IPS DF 6.9 (cell line): ENCODE results near the gene FGD6.
"Not testable (repeated sequence)": the region's sequence is repeated elsewhere in the genome, so short reads cannot be mapped to it uniquely, and the experiment has no call there.

Experiments
- DNase-seq: peaks from one replicate; pipeline ENCODE4 v3.0.0-alpha.2; 2013; ENCODE audit warnings: low read depth, low spot score
- H3K27ac ChIP-seq: one replicate; pipeline ENCODE4 v1.5.1; 2013; ENCODE audit warnings: low read length, control low read depth
- H3K27me3 ChIP-seq: 2 replicates; pipeline ENCODE4 v1.6.1; 2013; ENCODE audit warnings: mild to moderate bottlenecking, low read length; ENCODE audit not compliant: control insufficient read depth, insufficient read depth
- H3K36me3 ChIP-seq: 2 replicates; pipeline ENCODE4 v1.6.1; 2013; ENCODE audit warnings: low read length; ENCODE audit not compliant: control insufficient read depth, insufficient read depth
- H3K4me1 ChIP-seq: 2 replicates; pipeline ENCODE4 v1.6.1; 2013; ENCODE audit warnings: low read length; ENCODE audit not compliant: control insufficient read depth, insufficient read depth
- H3K4me3 ChIP-seq: 2 replicates; pipeline ENCODE4 v1.5.1; 2013; ENCODE audit warnings: mild to moderate bottlenecking, low read length
- H3K9me3 ChIP-seq: 2 replicates; pipeline ENCODE4 v1.6.1; 2013; ENCODE audit warnings: low read length, inconsistent platforms; ENCODE audit not compliant: control insufficient read depth, insufficient read depth
- WGBS: extraction: QIAGEN DNeasy Blood & Tissue Kit; methylation state at CpG from one replicate; pipeline ENCODE4 v1.1.7; 2013; ENCODE audit warnings: mixed read lengths, missing lambda C conversion rate; ENCODE audit not compliant: insufficient read length, insufficient coverage; 5-methylcytosine and 5-hydroxymethylcytosine counted together

Gene FGD6

DNA sequence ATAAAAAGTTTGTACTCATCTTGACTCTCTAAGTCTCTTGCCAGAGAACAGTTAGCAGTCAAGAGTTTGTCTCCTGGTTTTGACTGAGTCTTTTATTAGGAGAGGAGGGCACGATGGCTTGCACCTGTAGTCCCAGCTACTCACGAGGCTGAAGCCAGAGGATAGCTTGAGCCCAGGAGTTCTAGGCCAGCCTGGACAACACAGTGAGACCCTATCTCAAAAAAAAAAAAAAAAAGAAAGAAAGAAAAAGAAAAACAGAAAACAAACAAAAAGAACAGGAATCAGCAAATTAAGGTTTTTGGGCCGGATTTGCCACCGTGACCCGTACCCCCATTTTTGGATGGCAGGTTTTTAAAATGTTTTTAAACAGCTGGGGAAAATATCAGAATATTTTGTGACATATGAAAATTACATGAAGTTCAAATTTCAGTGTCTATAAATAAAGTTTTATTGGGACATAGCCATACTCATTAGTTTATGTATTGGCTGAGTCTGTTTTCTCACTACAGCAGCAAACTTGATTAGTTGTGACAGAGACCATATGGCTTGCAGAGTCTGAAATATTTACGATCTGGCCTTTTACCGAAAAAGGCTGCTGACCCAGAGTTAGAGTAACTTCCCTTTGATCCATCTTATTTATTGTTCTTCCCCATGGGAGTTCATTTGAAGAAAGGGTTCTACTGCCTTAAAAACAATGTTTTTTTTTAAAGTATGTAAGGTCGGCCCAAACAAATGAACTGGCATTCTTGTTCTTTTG, 31.5 kb upstream of the FGD6 start:
- no peaks in the 10 kb centered on the region for H3K4me1 ChIP-seq
- DNase-seq = no peak
- H3K36me3 ChIP-seq = no peaks in the 10 kb centered on the region
- no peaks in the 10 kb centered on the region for H3K9me3 ChIP-seq
- no peak overlapping the region for H3K4me3 ChIP-seq
- H3K27ac ChIP-seq = no peak overlapping the region
- no peaks in the 10 kb centered on the region for H3K27me3 ChIP-seq
- no CpG with 5 or more reads among the region's 8 CpGs for WGBS

DNA sequence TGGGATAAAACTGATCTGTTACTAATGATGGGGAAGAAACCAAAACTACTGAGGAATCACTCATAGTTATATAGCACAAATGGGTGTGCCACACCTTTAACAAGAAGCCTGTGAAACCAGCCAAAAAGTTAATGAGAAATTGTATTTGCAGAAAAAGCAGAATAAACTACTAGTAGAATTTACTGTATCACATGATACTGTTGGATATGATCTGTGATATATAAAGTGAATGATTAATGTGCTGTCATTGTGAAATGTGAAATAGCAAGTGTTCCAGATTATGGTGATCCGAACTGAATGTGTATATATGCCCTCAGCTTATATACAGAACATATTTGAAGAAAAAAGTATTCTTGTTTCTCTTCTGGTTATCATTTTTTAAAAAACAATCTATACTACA, 30.8 kb upstream of the FGD6 start:
- no peak overlapping the region for H3K4me3 ChIP-seq
- no peaks in the 10 kb centered on the region for H3K4me1 ChIP-seq
- DNase-seq = no peak
- H3K27ac ChIP-seq = no peak overlapping the region
- H3K27me3 ChIP-seq = no peaks in the 10 kb centered on the region
- no peaks in the 10 kb centered on the region for H3K9me3 ChIP-seq
- no CpG with 5 or more reads among the region's 1 CpG for WGBS
- no peaks in the 10 kb centered on the region for H3K36me3 ChIP-seq

DNA sequence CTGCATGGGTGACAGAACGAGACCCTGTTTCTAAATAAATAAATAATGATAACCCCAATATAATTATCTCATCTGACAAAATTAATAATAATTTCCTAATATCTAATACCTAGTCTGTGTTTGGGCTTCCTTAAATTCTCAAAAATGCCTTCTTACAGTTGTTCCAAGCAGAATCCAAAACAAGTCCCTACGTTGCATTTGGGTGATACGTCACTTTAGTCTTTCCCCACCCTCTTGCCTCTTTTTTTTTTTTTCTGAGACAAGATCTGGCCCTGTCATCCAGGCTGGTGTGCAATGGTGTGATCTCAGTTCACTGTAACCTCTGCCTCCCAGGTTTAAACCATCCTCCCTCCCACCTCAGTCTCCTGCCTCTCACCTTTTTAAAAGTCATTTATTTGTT, 27.1 kb upstream of the FGD6 start:
- H3K4me1 ChIP-seq = no peaks in the 10 kb centered on the region
- DNase-seq = no peak
- no peaks in the 10 kb centered on the region for H3K9me3 ChIP-seq
- no CpG with 5 or more reads among the region's 3 CpGs for WGBS
- H3K4me3 ChIP-seq = no peak overlapping the region
- H3K27me3 ChIP-seq = no peaks in the 10 kb centered on the region
- H3K27ac ChIP-seq = no peak overlapping the region
- H3K36me3 ChIP-seq = no peaks in the 10 kb centered on the region

DNA sequence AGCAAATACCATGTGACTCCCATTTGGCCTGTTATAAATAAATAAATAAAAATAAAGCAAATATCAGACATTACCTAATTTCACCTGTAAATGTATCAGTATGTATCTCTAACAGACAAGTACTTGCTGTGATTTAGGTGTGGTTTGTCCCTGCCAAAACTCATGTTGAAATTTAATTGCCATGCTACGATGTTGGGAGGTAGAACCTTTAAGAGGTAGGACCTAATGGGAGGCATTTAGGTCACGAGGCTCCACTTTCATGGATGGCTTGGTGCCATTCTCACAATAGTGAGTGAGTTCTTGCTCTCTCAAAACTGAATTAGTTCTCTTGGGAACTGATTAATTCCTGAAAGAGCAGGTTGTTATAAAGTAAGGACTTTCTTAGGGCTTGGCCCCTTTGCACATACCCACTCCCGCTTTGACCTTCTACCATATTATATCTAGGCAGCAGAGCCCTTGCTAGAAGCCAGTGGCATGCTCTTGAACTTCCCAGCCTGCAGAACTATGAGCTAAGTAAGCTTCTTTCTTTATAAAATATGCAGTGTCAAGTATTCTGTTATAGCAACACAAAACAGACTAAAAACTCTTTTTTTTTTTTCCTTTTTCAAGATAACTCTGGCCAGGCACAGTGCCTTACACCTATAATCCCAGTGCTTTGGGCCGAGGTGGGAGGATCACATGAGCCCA, 26.4 kb upstream of the FGD6 start:
- WGBS = no CpG with 5 or more reads among the region's 4 CpGs
- Histone ChIP-seq H3K9me3 (no peaks in the 10 kb centered on the region), H3K4me1 (no peaks in the 10 kb centered on the region), H3K27ac (no peak overlapping the region), H3K27me3 (no peaks in the 10 kb centered on the region), H3K4me3 (no peak overlapping the region), H3K36me3 (no peaks in the 10 kb centered on the region)
- DNase-seq = no peak

- H3K36me3 ChIP-seq = no peaks in the 10 kb centered on the region
- no CpG with 5 or more reads among the region's 4 CpGs for WGBS
- no peak overlapping the region for H3K27ac ChIP-seq
- H3K27me3 ChIP-seq = no peaks in the 10 kb centered on the region
- H3K9me3 ChIP-seq = no peaks in the 10 kb centered on the region
- no peaks in the 10 kb centered on the region for H3K4me1 ChIP-seq
- no peak for DNase-seq
- H3K4me3 ChIP-seq = no peak overlapping the region
Observed at GRCh38 chr12:95241761-95242506, 24.7 kb upstream of the FGD6 start.

- not testable (repeated sequence) for H3K4me3 ChIP-seq, H3K4me1 ChIP-seq, H3K36me3 ChIP-seq, DNase-seq, H3K9me3 ChIP-seq, H3K27me3 ChIP-seq, H3K27ac ChIP-seq
- no CpG with 5 or more reads among the region's 6 CpGs for WGBS
Observed at GRCh38 chr12:95241138-95241537, 23.9 kb upstream of the FGD6 start.

GRCh38 chr12:95240556-95240955, 23.3 kb upstream of the FGD6 start:
- DNase-seq = no peak
- H3K27ac ChIP-seq = no peak overlapping the region
- no peaks in the 10 kb centered on the region for H3K4me1 ChIP-seq
- H3K27me3 ChIP-seq = no peaks in the 10 kb centered on the region
- WGBS = no CpG with 5 or more reads among the region's 2 CpGs
- H3K4me3 ChIP-seq = no peak overlapping the region
- no peaks in the 10 kb centered on the region for H3K36me3 ChIP-seq
- no peaks in the 10 kb centered on the region for H3K9me3 ChIP-seq

GRCh38 chr12:95239835-95240234, 22.6 kb upstream of the FGD6 start:
- not testable (repeated sequence) for H3K27me3 ChIP-seq, H3K4me3 ChIP-seq, DNase-seq, H3K9me3 ChIP-seq, H3K36me3 ChIP-seq, H3K4me1 ChIP-seq, H3K27ac ChIP-seq
- WGBS = no CpG with 5 or more reads among the region's 2 CpGs

DNA sequence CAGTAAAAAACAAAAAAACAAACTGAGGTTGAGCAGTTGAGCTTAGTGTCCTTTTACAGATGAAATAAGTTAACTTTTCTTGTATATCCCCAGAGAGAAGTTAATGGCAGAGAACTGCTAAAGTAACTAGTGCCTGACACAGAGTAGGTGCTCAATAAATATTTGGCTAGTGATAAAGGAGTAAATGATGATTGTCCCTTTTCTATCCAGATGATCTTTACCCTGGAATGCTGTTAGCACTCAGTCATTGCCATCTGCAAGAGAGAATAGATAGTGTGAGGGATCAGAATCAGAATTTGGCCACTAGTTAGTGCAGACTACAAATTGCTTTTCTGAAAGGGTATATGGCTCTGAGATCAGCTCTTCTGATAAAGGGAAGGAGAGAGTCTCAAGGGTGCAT, 21.9 kb upstream of the FGD6 start:
- H3K9me3 ChIP-seq = no peaks in the 10 kb centered on the region
- 0 out of 2 replicates have a peak, but pooled peaks cover 1% of the 10 kb centered on the region for H3K36me3 ChIP-seq
- no peaks in the 10 kb centered on the region for H3K27me3 ChIP-seq
- DNase-seq = no peak
- no peak overlapping the region for H3K27ac ChIP-seq
- no peak overlapping the region for H3K4me3 ChIP-seq
- no peaks in the 10 kb centered on the region for H3K4me1 ChIP-seq

- no CpG with 5 or more reads among the region's 1 CpG for WGBS
- H3K27ac ChIP-seq = no peak overlapping the region
- H3K9me3 ChIP-seq = no peaks in the 10 kb centered on the region
- no peak overlapping the region for H3K4me3 ChIP-seq
- no peak for DNase-seq
- H3K27me3 ChIP-seq = no peaks in the 10 kb centered on the region
- H3K4me1 ChIP-seq = no peaks in the 10 kb centered on the region
- 0 out of 2 replicates have a peak, but pooled peaks cover 2% of the 10 kb centered on the region for H3K36me3 ChIP-seq
Observed at GRCh38 chr12:95238150-95238549, 20.9 kb upstream of the FGD6 start.
